ENCODE measurements around the gene C2orf42.
"Not testable (repeated sequence)": the region's sequence is repeated elsewhere in the genome, so short reads cannot be mapped to it uniquely, and the experiment has no call there.

Gene C2orf42

GRCh38 chr2:70102323-70102905 lies 88.4 kb downstream of the C2orf42 start:
- DNase-seq: not testable (repeated sequence)

- DNase-seq: not testable (repeated sequence)
Measured at GRCh38 chr2:70101686-70102085, 89.1 kb downstream of the C2orf42 start.

DNA sequence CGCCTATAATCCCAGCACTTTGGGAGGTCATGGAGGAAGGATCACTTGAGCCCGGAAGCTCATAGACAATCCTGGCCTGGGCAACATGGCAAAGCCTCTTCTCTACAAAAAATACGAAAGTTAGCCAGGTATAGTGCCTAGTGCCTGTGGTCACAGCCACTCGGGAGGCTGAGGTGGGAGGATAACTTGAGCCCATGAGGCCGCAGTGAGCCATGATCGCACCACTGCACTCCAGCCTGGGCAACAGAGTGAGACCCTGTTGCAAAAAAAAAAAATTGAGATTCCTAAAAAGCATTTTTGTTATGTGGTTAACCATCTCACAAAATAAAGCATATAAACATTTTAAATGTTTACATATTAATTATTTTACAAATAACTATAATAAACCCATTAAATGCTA lies 89.6 kb downstream of the C2orf42 start:
- DNase-seq: no peak
